GM21515 (cell line): ENCODE measurements around the gene CDK17.
"Not testable (repeated sequence)": the region's sequence is repeated elsewhere in the genome, so short reads cannot be mapped to it uniquely, and the experiment has no call there.

Source experiments
- ATAC-seq: cut with Tn5 transposase; IDR thresholded peaks from one replicate; pipeline ENCODE4 v1.9.1; 2021; ENCODE audit not compliant: unreplicated experiment

Gene CDK17

DNA sequence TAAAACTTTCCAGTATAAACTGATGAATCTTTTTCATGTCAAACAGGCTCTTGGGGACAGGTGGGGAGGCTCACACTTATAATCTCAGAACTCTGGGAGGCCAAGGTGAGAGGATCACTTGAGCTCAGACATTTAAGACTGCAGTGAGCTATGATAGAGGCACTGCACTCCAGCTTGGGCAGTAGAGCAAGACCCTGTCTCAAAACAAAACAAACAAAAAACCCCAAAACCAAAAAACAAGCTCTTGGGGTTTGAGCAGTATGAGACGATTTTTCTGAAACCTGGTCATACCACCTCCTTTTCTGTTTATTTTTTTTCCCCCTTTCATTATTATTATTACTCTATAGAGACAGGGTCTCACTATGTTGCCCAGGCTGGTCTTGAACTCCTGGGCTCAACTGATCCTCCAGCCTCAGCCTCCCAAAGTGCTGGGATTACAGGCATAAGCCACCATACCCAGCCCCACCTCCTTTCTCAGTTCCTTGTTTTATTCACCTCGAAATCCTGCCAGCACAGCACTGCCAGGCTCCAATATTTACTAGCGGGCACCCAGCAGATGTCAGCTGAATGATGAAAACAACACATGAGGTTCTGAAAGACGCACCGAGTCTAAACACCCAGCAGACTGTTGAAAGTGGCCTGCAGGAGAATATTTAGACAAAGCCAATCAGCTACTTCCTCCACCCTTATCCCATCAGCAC lies 19.5 kb upstream of the CDK17 start:
- peak; percentile 60 for ATAC-seq

- ATAC-seq: peak; percentile 72
Observed at GRCh38 chr12:96417688-96418087, 17.4 kb upstream of the CDK17 start.

DNA sequence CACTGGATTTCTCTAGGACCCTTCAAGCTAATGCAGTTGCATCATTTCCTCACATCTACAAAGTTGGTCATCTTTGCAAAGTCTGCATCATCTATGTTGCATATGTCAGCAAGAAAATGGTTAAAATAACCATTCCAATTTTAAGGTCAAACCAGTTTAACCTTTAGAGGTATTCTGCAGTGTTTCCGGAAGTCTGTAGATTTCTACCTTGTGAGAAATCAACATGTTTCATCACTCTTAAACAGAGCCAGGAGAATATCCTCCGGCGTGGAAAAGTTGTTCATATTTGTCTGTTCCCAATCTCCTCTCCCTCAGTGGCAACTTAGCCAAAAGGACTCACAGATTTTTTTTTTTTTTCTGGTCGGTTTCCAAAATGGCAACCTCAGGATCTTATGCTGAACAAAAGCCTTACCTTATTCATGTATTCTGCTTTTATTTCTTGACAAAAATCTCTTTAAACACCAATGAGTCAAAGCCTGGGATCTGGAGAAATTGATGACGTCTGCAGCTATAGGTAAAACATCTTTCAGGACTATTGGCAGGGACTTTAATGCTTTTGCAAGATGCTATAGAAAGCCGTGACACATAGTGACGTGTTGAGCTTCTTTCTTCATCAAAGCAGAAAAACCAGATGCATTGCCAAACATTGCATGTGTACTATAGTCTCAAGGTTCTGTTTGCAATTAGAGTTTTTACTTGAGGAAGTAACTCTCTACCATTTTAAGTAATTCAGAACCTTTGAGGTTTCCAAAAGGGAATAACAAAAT lies 16.0 kb upstream of the CDK17 start:
- no peak for ATAC-seq

DNA sequence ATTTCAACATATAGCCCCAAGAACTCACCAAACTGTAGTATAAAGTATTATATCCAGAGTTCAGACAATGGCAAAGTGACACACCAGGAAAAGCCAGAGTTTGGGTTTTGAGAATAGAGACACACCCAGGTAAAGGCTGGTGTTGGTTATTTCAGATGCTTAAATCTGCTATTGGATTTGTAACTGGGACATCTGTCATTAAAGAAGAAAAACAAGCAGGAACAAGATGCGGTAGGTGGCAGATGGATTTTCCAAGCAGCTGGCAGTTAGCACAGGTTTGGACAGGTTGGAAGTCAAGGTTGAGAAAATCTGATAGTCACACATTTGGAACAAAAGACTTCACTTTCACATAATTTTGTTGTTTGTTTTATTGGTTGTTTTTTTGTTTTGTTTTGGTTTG lies 14.4 kb upstream of the CDK17 start:
- ATAC-seq: no peak

DNA sequence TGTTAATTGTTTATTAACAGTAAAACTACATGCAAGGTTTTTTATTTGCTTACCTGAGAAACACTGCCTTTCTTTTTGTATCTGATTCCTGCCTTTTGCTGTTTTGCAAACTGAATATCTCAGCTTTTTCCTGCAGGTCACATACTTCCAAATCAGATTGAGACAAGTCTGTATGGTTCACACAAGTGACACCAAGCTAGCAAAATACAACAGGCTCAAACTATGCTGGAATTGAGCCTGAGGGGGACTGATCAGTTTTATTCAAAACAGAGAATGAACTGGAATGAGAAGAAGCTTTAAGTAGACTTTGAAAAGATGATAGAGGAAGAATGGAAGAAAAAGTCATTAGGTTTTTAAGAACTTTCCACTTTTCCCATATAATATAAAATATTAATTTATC lies 12.2 kb upstream of the CDK17 start:
- no peak for ATAC-seq

GRCh38 chr12:96409731-96410130 lies 9.5 kb upstream of the CDK17 start:
- no peak for ATAC-seq

DNA sequence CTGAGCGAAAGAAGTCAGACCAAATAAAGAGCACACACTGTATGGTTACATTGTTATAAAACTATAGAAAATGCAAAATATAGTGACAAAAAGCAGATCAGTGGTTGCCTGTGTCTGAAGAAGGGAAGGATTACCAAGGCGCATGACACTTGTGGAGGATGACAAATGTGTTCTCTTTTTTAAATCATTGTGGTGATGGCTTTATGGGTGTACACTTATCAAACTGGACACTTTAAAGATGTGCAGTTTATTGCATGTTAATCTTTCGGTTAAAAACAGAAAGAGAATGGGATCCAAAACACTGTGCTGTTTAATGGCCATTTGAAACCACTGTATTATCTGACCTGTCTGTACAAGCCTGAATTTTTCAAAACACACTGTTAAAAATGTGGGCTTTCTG lies 8.8 kb upstream of the CDK17 start:
- no peak for ATAC-seq

DNA sequence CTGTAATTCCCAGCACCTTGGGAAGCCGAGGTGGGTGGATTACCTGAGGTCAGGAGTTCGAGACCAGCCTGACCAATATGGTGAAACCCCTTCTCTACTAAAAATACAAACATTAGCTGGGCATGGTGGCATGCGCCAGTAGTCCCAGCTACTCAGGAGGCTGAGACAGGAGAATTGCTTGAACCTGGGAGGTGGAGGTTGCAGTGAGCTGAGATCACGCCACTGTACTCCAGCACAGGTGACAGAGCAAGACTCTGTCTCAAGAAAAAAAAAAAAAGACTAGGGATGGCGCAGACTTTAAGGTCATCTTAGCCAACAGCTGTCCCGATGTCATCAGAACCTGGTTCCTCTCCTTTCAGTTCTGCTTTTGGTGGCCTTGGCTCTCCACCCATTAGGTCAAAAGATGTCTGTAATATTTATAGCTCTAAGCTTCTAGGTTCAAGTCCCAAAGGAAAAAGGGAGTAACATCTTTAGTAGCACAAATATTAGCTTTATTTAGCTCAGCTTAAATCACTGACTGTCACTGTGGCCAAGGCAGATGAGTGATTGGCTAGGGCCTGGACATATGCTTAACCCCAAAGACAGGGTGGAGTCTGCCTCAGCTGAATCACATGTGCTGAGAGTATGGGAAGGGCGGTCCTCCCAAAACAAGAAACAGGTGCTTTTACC lies 7.3 kb upstream of the CDK17 start:
- ATAC-seq: peak; percentile 95

DNA sequence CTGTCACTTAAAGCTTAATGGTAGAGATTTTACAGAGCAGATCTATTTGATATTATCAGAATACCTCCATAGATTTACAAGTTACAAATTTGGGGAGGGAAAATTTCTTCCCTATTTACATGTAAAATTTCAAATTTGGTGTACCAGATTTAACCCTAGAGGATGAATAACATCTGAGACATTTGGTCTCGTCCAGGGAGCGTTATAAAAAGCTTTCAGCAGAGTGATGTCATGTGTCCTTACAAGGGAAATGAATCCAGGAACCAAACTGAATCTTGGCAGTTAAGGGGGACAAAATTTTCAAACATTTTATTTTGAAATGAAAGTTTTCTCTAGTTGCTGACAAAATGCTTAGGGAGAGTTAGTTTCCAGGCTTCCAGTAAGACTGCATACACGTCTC lies 4.5 kb upstream of the CDK17 start:
- ATAC-seq: no peak

- ATAC-seq: no peak
Observed at GRCh38 chr12:96403870-96404269, 3.6 kb upstream of the CDK17 start.

- not testable (repeated sequence) for ATAC-seq
Observed at GRCh38 chr12:96402522-96402921, 2.3 kb upstream of the CDK17 start.

GRCh38 chr12:96402061-96402460 lies 1.8 kb upstream of the CDK17 start:
- no peak for ATAC-seq

GRCh38 chr12:96401076-96401871 lies 1.0 kb upstream of the CDK17 start:
- ATAC-seq: peak; percentile 31

DNA sequence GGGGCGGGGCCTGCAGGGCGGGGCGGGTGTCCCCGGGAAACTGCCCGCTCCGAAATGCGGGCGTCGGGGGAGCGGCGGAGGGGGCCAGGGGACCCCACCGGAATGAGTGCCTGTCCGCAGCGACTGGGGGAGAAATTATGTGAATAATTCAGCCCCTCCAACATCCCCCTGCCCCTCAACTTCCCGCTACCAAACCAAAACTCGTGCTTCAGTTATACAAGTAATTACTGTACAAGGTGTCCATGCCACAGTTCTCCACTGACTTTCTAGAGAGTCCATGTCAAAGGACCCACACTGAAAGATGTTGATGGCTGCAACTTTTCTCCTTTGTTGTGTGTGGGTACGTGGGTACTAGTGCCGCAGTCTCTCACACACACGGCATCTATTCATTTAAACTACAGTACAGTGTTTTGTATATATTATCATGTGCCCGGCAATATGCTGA lies 414 bp upstream of the CDK17 start:
- ATAC-seq: peak; percentile 3

GRCh38 chr12:96399120-96399918 lies 920 bp downstream of the CDK17 start:
- ATAC-seq: peak; percentile 35

GRCh38 chr12:96398424-96399119 lies 1.7 kb downstream of the CDK17 start:
- ATAC-seq: no peak

- no peak for ATAC-seq
Observed at GRCh38 chr12:96397756-96398423, 2.3 kb downstream of the CDK17 start.

- ATAC-seq: no peak
Observed at GRCh38 chr12:96396914-96397313, 3.3 kb downstream of the CDK17 start.

- no peak for ATAC-seq
Observed at GRCh38 chr12:96396209-96396608, 4.0 kb downstream of the CDK17 start.
